HG02798 (cell line): ENCODE results near the gene UNK.
"Not testable (repeated sequence)": the region's sequence is repeated elsewhere in the genome, so short reads cannot be mapped to it uniquely, and the experiment has no call there.

Source experiments
- ATAC-seq: cut with Tn5 transposase; IDR thresholded peaks from one replicate; pipeline ENCODE4 v1.9.1; 2021; ENCODE audit warnings: mild to moderate bottlenecking; ENCODE audit not compliant: unreplicated experiment, poor library complexity

Gene UNK

GRCh38 chr17:75865404-75866188 is 81.0 kb downstream of the UNK start:
- ATAC-seq, result not testable (repeated sequence)

GRCh38 chr17:75868730-75869281 is 84.2 kb downstream of the UNK start:
- ATAC-seq, result not testable (repeated sequence)

- no peak for ATAC-seq
These were observed 84.9 kb downstream of the UNK start for GRCh38 chr17:75869282-75870141.

- ATAC-seq, result not testable (repeated sequence)
These were observed 85.6 kb downstream of the UNK start for GRCh38 chr17:75870228-75870627.

GRCh38 chr17:75872434-75873351 is 88.1 kb downstream of the UNK start:
- no peak for ATAC-seq

GRCh38 chr17:75873587-75874322 is 89.1 kb downstream of the UNK start:
- ATAC-seq, result no peak

- ATAC-seq, result no peak
These were observed 89.9 kb downstream of the UNK start for GRCh38 chr17:75874323-75875181.
